H9 (cell line): ENCODE results near the gene MARK2. TPM values are rescaled to one million over a fixed set of nuclear protein-coding genes. Genes with fewer than 3 reads are reported as not detected.

Experiments
- DNase-seq: peaks from one replicate; pipeline ENCODE4 v3.0.0-alpha.2; 2017
- H2AFZ ChIP-seq: one replicate; pipeline ENCODE4 v1.6.1; 2013; ENCODE audit warnings: mild to moderate bottlenecking, low read length, control low read depth, moderate library complexity
- H2AK5ac ChIP-seq: 2 replicates; pipeline ENCODE4 v1.6.1; 2013; ENCODE audit warnings: low read length, control low read depth, mixed read lengths; ENCODE audit not compliant: insufficient read length
- H2BK120ac ChIP-seq: one replicate; pipeline ENCODE4 v1.6.1; 2013; ENCODE audit warnings: low read depth, mild to moderate bottlenecking, low read length, control low read depth, inconsistent platforms; ENCODE audit not compliant: poor library complexity, severe bottlenecking
- H2BK12ac ChIP-seq: 2 replicates; pipeline ENCODE4 v1.6.1; 2013; ENCODE audit warnings: low read length, control low read depth, mixed read lengths, low read depth; ENCODE audit not compliant: insufficient read length
- H2BK15ac ChIP-seq: 2 replicates; pipeline ENCODE4 v1.6.1; 2013; ENCODE audit warnings: low read depth, low read length, control low read depth
- H2BK20ac ChIP-seq: one replicate; pipeline ENCODE4 v1.6.1; 2013; ENCODE audit warnings: low read depth, mild to moderate bottlenecking, low read length, control low read depth, inconsistent platforms; ENCODE audit not compliant: poor library complexity, severe bottlenecking
- H2BK5ac ChIP-seq: 2 replicates; pipeline ENCODE4 v1.6.1; 2013; ENCODE audit warnings: low read length, control low read depth, mixed read lengths; ENCODE audit not compliant: insufficient read length
- H3K14ac ChIP-seq: 2 replicates; pipeline ENCODE4 v1.6.1; 2013; ENCODE audit warnings: low read length, control low read depth; ENCODE audit not compliant: insufficient read depth
- H3K18ac ChIP-seq: 2 replicates; pipeline ENCODE4 v1.6.1; 2013; ENCODE audit warnings: low read depth, mild to moderate bottlenecking, mixed read lengths, low read length, control low read depth; ENCODE audit not compliant: insufficient read length
- H3K23ac ChIP-seq: 2 replicates; pipeline ENCODE4 v1.6.1; 2013; ENCODE audit warnings: low read length, control low read depth, mixed read lengths, low read depth; ENCODE audit not compliant: insufficient read length
- H3K23me2 ChIP-seq: 2 replicates; pipeline ENCODE4 v1.6.1; 2013; ENCODE audit warnings: low read depth, mild to moderate bottlenecking, mixed read lengths, low read length, control low read depth; ENCODE audit not compliant: insufficient read length, poor library complexity, severe bottlenecking
- H3K27ac ChIP-seq: 2 replicates; pipeline ENCODE4 v1.5.1; 2013; ENCODE audit warnings: low read length, control low read depth, mixed read lengths, low read depth; ENCODE audit not compliant: insufficient read length
- H3K27me3 ChIP-seq: 2 replicates; pipeline ENCODE4 v1.6.1; 2013; ENCODE audit warnings: low read length, control low read depth, inconsistent platforms; ENCODE audit not compliant: insufficient read depth
- H3K4ac ChIP-seq: 2 replicates; pipeline ENCODE4 v1.6.1; 2013; ENCODE audit warnings: low read depth, mild to moderate bottlenecking, control low read depth, inconsistent platforms, low read length, moderate library complexity
- H3K4me1 ChIP-seq: 2 replicates; pipeline ENCODE4 v1.6.1; 2013; ENCODE audit warnings: low read length, control low read depth, inconsistent platforms; ENCODE audit not compliant: insufficient read depth
- H3K4me2 ChIP-seq: 2 replicates; pipeline ENCODE4 v1.6.1; 2013; ENCODE audit warnings: low read length, control low read depth, mixed read lengths; ENCODE audit not compliant: insufficient read length, insufficient read depth
- H3K56ac ChIP-seq: 2 replicates; pipeline ENCODE4 v1.6.1; 2013; ENCODE audit warnings: low read depth, mild to moderate bottlenecking, mixed read lengths, low read length, control low read depth; ENCODE audit not compliant: insufficient read length
- H3K79me1 ChIP-seq: 2 replicates; pipeline ENCODE4 v1.6.1; 2013; ENCODE audit warnings: low read depth, mild to moderate bottlenecking, moderate library complexity, low read length, control low read depth, inconsistent platforms; ENCODE audit not compliant: insufficient read depth, poor library complexity, severe bottlenecking
- H3K79me2 ChIP-seq: 2 replicates; pipeline ENCODE4 v1.6.1; 2013; ENCODE audit warnings: low read length, control low read depth, inconsistent platforms; ENCODE audit not compliant: insufficient read depth
- H3K9ac ChIP-seq: 2 replicates; pipeline ENCODE4 v1.6.1; 2013; ENCODE audit warnings: low read length, control low read depth, mixed read lengths; ENCODE audit not compliant: insufficient read length; ENCODE audit errors: extremely low read depth
- H3K9me3 ChIP-seq: one replicate; pipeline ENCODE4 v1.6.1; 2013; ENCODE audit warnings: low read depth, low read length, inconsistent platforms; ENCODE audit not compliant: control insufficient read depth
- H3T11ph ChIP-seq: one replicate; pipeline ENCODE4 v1.6.1; 2013; ENCODE audit warnings: mild to moderate bottlenecking, low read length, control low read depth, inconsistent platforms
- H4K20me1 ChIP-seq: one replicate; pipeline ENCODE4 v1.6.1; 2013; ENCODE audit not compliant: control insufficient read depth, insufficient read length, insufficient read depth
- H4K5ac ChIP-seq: 2 replicates; pipeline ENCODE4 v1.6.1; 2013; ENCODE audit warnings: low read depth, mild to moderate bottlenecking, mixed read lengths, low read length, control low read depth; ENCODE audit not compliant: insufficient read length
- H4K8ac ChIP-seq: replicated peaks from 2 replicates; pipeline ENCODE4 v1.6.1; 2013; ENCODE audit warnings: low read length, control low read depth, mixed read lengths, low read depth; ENCODE audit not compliant: insufficient read length
- H4K91ac ChIP-seq: 2 replicates; pipeline ENCODE4 v1.6.1; 2013; ENCODE audit warnings: low read depth, mild to moderate bottlenecking, moderate library complexity, mixed read lengths, low read length, control low read depth; ENCODE audit not compliant: insufficient read length
- H3K27ac Mint-ChIP-seq, 3 experiments: 2 replicates in 2 of 3; 3 replicates in 1 of 3; pipeline ENCODE4 v1.8.0; 2020 to 2021; ENCODE audit warnings: mixed read lengths in 3 of 3, mild to moderate bottlenecking in 1 of 3, moderate library complexity in 1 of 3
- H3K27me3 Mint-ChIP-seq: 2 replicates; pipeline ENCODE4 v1.8.0; 2021; ENCODE audit warnings: low read depth, mild to moderate bottlenecking, moderate library complexity, mixed read lengths
- H3K36me3 Mint-ChIP-seq, 3 experiments: 2 replicates in 2 of 3; 3 replicates in 1 of 3; pipeline ENCODE4 v1.8.0; 2020 to 2021; ENCODE audit warnings: low read depth in 3 of 3, mixed read lengths in 3 of 3; ENCODE audit not compliant: insufficient read depth in 1 of 3
- H3K4me1 Mint-ChIP-seq, 2 experiments: 2 replicates each; pipeline ENCODE4 v1.8.0; 2020; ENCODE audit warnings: mixed read lengths in 2 of 2
- H3K4me3 Mint-ChIP-seq, 2 experiments: 2 replicates in 1 of 2; 3 replicates in 1 of 2; pipeline ENCODE4 v1.8.0; 2020 to 2021; ENCODE audit warnings: mild to moderate bottlenecking in 2 of 2, mixed read lengths in 2 of 2, moderate library complexity in 1 of 2
- H3K9me3 Mint-ChIP-seq, 2 experiments: 2 replicates in 1 of 2; 3 replicates in 1 of 2; pipeline ENCODE4 v1.8.0; 2020; ENCODE audit warnings: mild to moderate bottlenecking in 2 of 2, mixed read lengths in 2 of 2, moderate library complexity in 1 of 2
- CTCF ChIP-seq: fragments of 200-600 bp; sonication (generic); conservative IDR thresholded peaks from 3 replicates; pipeline ENCODE4 v1.8.0; 2021; ENCODE audit warnings: antibody characterized with exemption, mild to moderate bottlenecking
- WGBS: extraction: QIAGEN DNeasy Blood & Tissue Kit; methylation state at CpG from one replicate; pipeline ENCODE4 v1.1.7; 2013; ENCODE audit warnings: missing lambda C conversion rate, low lambda C conversion rate, mixed read lengths; ENCODE audit not compliant: insufficient read length; ENCODE audit errors: extremely low coverage; 5-methylcytosine and 5-hydroxymethylcytosine counted together
- total RNA-seq: library from RNA; stranded (reverse); gene quantifications from 2 replicates; pipeline ENCODE4 v1.2.1, GENCODE V29; 2021

The MARK2 gene
- total RNA-seq, 1 experiment from 2014 or later, result 45.7 TPM

- Histone ChIP-seq H2AK5ac (no peak overlapping the region), H3K14ac (peak overlapping the region; percentile 77), H3K56ac (no peak overlapping the region), H4K20me1 (peaks cover 3% of the 10 kb centered on the region), H3K4ac (no peak overlapping the region), H4K91ac (no peak overlapping the region), H3T11ph (no peak overlapping the region), H3K79me2 (peaks cover 20% of the 10 kb centered on the region), H3K27me3 (no peaks in the 10 kb centered on the region), H4K5ac (no peak overlapping the region), H3K18ac (peak overlapping the region; percentile 31), H3K23me2 (peaks cover 10% of the 10 kb centered on the region), H3K9me3 (no peaks in the 10 kb centered on the region), H2BK12ac (no peak overlapping the region), H3K4me2 (peak overlapping the region; percentile 99), H2BK15ac (no peak overlapping the region), H3K9ac (peak overlapping the region; percentile 84), H2BK120ac (no peak overlapping the region), H3K23ac (no peak overlapping the region), H2AFZ (no peak overlapping the region), H3K4me1 (peaks cover 3% of the 10 kb centered on the region; the same call in 1 of the 2 replicates), H3K27ac (no peak overlapping the region), H2BK5ac (no peak overlapping the region), H2BK20ac (no peak overlapping the region), H3K79me1 (peaks cover 7% of the 10 kb centered on the region), H4K8ac (no peak overlapping the region)
- WGBS, result no CpG with 5 or more reads among the region's 74 CpGs
- Mint-ChIP-seq H3K4me3 (peak overlapping the region; percentile 86 to 92), H3K4me1 (peaks cover 34 to 35% of the 10 kb centered on the region in 2 experiments), H3K27ac (peak overlapping the region in 2 of 3 experiments; percentile 40 to 68; a peak in 3 of 7 replicates), H3K36me3 (peaks cover 25 to 40% (median 37%) of the 10 kb centered on the region in 3 experiments; a peak in 6 of 7 replicates), H3K27me3 (peaks cover 8% of the 10 kb centered on the region; the same call in 1 of the 2 replicates), H3K9me3 (no peaks in the 10 kb centered on the region)
- no peak for TF ChIP-seq CTCF
- no peak for DNase-seq
These were observed 25.1 kb upstream of the MARK2 start for GRCh38 chr11:63813563-63814382.
